GM12891 (cell line): ENCODE results near the gene EVC.
"Not testable (repeated sequence)": the region's sequence is repeated elsewhere in the genome, so short reads cannot be mapped to it uniquely, and the experiment has no call there.

Experiments
- DNase-seq: peaks from one replicate; pipeline ENCODE4 v3.0.0; 2011; ENCODE audit warnings: low spot score; ENCODE audit not compliant: insufficient read length
- FAIRE-seq: peaks from 2 replicates; lab custom pipeline; 2011; peaks lifted over from hg19 to GRCh38; lab: Jason Lieb, UNC
- PAX5 ChIP-seq: IDR thresholded peaks from 2 replicates; pipeline ENCODE4 v1.6.1; 2011; ENCODE audit warnings: low read length, moderate library complexity, mild to moderate bottlenecking; ENCODE audit not compliant: insufficient read depth, severe bottlenecking
- POLR2A ChIP-seq: IDR thresholded peaks from 2 replicates; pipeline ENCODE4 v1.6.1; 2011; ENCODE audit warnings: low read depth, low read length, control low read depth
- POLR2AphosphoS5 ChIP-seq: IDR thresholded peaks from 2 replicates; pipeline ENCODE4 v1.6.1; 2011; ENCODE audit warnings: low read depth, low read length, control low read depth
- POU2F2 ChIP-seq: IDR thresholded peaks from 2 replicates; pipeline ENCODE4 v1.6.1; 2011; ENCODE audit warnings: low read depth, mild to moderate bottlenecking, control low read depth, low read length, moderate library complexity
- SPI1 ChIP-seq: IDR thresholded peaks from 2 replicates; pipeline ENCODE4 v1.6.1; 2011; ENCODE audit warnings: low read depth, low read length, control low read depth
- TAF1 ChIP-seq: IDR thresholded peaks from 2 replicates; pipeline ENCODE4 v1.6.1; 2011; ENCODE audit warnings: low read depth, low read length, control low read depth

EVC gene

DNA sequence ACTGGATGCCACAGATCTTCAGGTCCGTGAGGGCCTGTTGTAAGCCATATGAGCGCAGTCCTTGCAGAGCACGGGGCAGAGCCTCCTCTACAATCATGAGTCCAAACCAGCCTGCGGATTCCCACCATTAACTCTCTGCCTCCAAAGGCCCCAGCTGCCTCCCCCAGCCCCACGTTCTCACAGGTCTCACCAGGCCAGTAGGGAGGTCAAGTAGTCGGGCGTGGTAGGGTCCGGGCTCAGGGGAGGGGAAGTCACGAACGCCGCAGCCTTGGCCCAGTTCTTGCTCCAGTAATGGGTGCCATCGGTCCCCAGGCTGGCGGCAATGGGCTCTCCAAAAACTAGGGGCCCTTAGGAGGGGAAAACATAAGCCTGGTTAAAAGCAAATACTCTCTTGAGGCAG, 128.3 kb downstream of the EVC start:
- no peak for DNase-seq
- TF ChIP-seq SPI1 (no peak), POLR2AphosphoS5 (no peak), POLR2A (no peak), PAX5 (no peak), TAF1 (no peak), POU2F2 (no peak)

GRCh38 chr4:5839751-5840674, 129.0 kb downstream of the EVC start:
- FAIRE-seq = no peak
- no peak for TF ChIP-seq SPI1
- no peak for TF ChIP-seq POLR2AphosphoS5
- no peak for TF ChIP-seq POU2F2
- TF ChIP-seq TAF1 = no peak
- no peak for TF ChIP-seq POLR2A
- no peak for TF ChIP-seq PAX5
- DNase-seq = no peak

More for the DNA sequence above, 128.3 kb downstream of the EVC start:
- no peak for FAIRE-seq

GRCh38 chr4:5842456-5842855, 131.5 kb downstream of the EVC start:
- FAIRE-seq (no peak), DNase-seq (no peak)
- TF ChIP-seq POU2F2 (no peak), SPI1 (no peak), PAX5 (no peak), POLR2AphosphoS5 (no peak), POLR2A (no peak), TAF1 (no peak)

GRCh38 chr4:5843573-5844530, 132.9 kb downstream of the EVC start:
- DNase-seq = no peak
- FAIRE-seq = no peak

DNA sequence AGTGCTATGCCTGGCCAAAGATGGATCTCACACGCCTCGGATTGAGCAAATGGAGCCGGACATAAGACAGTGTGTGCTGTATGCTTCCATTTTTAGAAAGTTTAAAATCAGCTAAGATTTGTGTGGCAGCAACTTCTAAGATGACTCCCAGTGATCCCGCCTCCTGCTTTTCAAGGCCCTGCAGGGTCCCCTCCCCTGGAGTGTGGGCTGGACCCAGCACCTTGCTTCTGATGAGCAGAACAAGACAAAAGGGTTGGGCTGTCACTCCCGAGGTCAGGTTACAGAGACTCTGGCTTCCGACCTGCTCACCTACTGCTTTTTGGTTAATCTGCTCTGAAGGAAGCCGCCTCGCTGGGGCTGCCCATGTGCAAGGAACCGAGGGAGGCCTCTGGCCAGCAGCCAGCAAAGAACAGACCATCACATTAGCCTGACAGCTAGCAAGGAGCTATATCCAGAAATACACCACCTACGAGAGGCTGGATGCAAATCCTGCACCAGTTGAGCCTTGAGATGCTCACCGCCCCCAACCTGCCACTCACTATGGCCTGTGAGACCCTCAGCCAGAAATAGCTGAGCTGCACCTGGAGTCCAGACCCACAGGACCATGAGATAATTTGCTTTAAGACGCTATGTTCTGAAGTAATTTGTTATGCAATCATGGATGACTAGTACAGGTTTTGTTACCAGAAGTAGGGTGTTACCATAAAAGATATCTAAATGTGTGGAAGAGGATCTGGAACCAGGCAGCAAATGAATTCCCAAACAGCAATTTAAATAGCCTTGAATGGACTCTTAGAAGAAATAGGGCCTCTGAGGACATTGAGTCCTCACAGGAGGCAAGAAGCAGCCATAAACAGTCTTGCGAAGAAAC, 134.3 kb downstream of the EVC start:
- no peak for TF ChIP-seq PAX5
- no peak for TF ChIP-seq POLR2AphosphoS5
- TF ChIP-seq POU2F2 = no peak
- TF ChIP-seq POLR2A = no peak
- TF ChIP-seq TAF1 = no peak
- TF ChIP-seq SPI1 = no peak
- no peak for DNase-seq
- no peak for FAIRE-seq

More at GRCh38 chr4:5843573-5844530, 132.9 kb downstream of the EVC start:
- TF ChIP-seq POLR2A = no peak
- no peak for TF ChIP-seq POLR2AphosphoS5
- no peak for TF ChIP-seq TAF1
- no peak for TF ChIP-seq PAX5
- TF ChIP-seq POU2F2 = no peak
- no peak for TF ChIP-seq SPI1

- TF ChIP-seq PAX5 = no peak
- no peak for TF ChIP-seq POLR2AphosphoS5
- no peak for TF ChIP-seq TAF1
- no peak for TF ChIP-seq POLR2A
- no peak for TF ChIP-seq SPI1
- TF ChIP-seq POU2F2 = no peak
- no peak for DNase-seq
- no peak for FAIRE-seq
Measured at GRCh38 chr4:5851637-5852301, 140.8 kb downstream of the EVC start.

DNA sequence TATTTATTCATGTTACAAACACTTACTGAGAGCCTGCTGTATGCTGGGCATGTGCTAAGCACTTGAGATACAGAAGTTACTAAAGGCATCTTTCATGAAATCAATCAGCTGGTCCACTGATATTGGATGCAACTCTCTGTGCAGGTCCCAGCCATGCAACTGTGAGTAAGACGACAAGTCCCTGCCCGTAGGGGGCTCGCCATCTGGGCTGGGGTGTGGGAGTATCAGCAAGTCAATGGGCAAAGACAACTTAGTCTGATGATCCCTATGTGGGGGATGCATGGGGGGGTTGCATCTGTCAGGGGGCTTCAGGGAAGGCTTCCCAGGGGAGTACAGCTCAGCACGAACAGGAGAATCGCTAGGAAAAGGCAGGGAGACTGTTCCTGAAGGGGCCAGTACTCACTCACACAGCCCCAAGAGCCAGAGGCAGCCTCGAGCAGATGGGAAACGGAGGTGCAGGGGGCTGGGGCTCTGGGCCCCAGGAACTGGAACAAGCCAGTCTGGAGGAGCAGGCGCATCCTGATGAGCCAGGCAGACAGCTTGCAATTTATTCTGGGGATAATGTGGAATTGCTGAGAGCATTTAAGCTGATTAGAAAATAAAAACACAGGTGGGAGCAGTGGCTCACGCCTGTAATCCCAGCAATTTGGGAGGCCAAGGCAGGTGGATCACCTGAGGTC, 141.7 kb downstream of the EVC start:
- TF ChIP-seq POLR2AphosphoS5 (no peak), POLR2A (no peak), POU2F2 (no peak), TAF1 (no peak), PAX5 (no peak), SPI1 (no peak)
- no peak for FAIRE-seq
- no peak for DNase-seq

DNA sequence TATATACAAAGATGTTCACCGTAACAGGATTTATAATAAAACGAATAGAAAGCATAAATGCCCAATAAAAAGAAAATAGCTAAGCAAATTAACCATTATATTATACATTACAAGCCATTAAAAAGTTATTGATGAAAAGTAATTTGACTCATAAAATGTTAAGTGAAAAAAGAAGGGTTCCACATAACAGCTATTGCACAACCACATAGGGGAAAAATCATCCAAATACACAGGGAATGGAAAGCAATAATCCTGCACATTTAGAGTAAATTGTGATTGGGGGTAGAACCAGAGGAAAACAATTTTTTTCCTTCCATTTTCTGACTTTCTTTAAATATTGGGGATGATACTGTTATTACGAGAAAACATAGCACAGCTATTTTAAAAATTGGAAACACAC, 143.9 kb downstream of the EVC start:
- FAIRE-seq = no peak
- DNase-seq = no peak
- TF ChIP-seq POU2F2 = no peak
- no peak for TF ChIP-seq SPI1
- TF ChIP-seq PAX5 = no peak
- no peak for TF ChIP-seq POLR2AphosphoS5
- no peak for TF ChIP-seq POLR2A
- TF ChIP-seq TAF1 = no peak

GRCh38 chr4:5856362-5856761, 145.4 kb downstream of the EVC start:
- not testable (repeated sequence) for DNase-seq
- FAIRE-seq = peak; percentile 69
